Measurements from ENCODE around the gene HLA-DQB2. TPM values are rescaled to one million over a fixed set of nuclear protein-coding genes. Genes with fewer than 3 reads are reported as not detected.
"Not testable (repeated sequence)": the region's sequence is repeated elsewhere in the genome, so short reads cannot be mapped to it uniquely, and the experiment has no call there.

HLA-DQB2 gene
- not detected in 2 replicates for total RNA-seq
- long read RNA-seq, result 0 reads

- no peaks in the 10 kb centered on the region for H3K36me3 Mint-ChIP-seq (ENCODE audit: low read depth)
- TF ChIP-seq CTCF (conservative IDR thresholded peaks at IDR 0.05), result no peak
- no peak for DNase-seq (ENCODE audit: low read depth, low spot score)
- H3K4me1 Mint-ChIP-seq, result no peaks in the 10 kb centered on the region
- H3K9me3 Mint-ChIP-seq, result no peaks in the 10 kb centered on the region
- H3K27ac Mint-ChIP-seq (ENCODE audit: unreplicated experiment), result no peak within 1 kb of the TSS
- H3K27me3 Mint-ChIP-seq (ENCODE audit: low read depth), result peaks cover 48% of the 10 kb centered on the region
- H3K4me3 Mint-ChIP-seq, result no peak within 1 kb of the TSS
Observed at GRCh38 chr6:32763421-32763820, at the start of gene HLA-DQB2. TSS of gene HLA-DQB2 (minus strand) at chr6:32763532. CDS start at chr6:32763470, 62 bp downstream.

- peaks cover 54% of the 10 kb centered on the region for H3K27me3 Mint-ChIP-seq (ENCODE audit: low read depth)
- no peaks in the 10 kb centered on the region for H3K9me3 Mint-ChIP-seq
- no peaks in the 10 kb centered on the region for H3K4me1 Mint-ChIP-seq
Observed at GRCh38 chr6:32809171-32809570, 45.8 kb upstream of the HLA-DQB2 start.

GRCh38 chr6:32807020-32807580 is 43.8 kb upstream of the HLA-DQB2 start:
- H3K27me3 Mint-ChIP-seq (ENCODE audit: low read depth), result peaks cover 61% of the 10 kb centered on the region
- H3K4me1 Mint-ChIP-seq, result no peaks in the 10 kb centered on the region
- DNase-seq (ENCODE audit: low read depth, low spot score), result no peak
- H3K27ac Mint-ChIP-seq (ENCODE audit: unreplicated experiment), result no peak overlapping the region
- H3K9me3 Mint-ChIP-seq, result no peaks in the 10 kb centered on the region
- TF ChIP-seq CTCF (conservative IDR thresholded peaks at IDR 0.05), result no peak
- H3K36me3 Mint-ChIP-seq (ENCODE audit: low read depth), result no peaks in the 10 kb centered on the region
- no peak overlapping the region for H3K4me3 Mint-ChIP-seq

More at GRCh38 chr6:32809171-32809570, 45.8 kb upstream of the HLA-DQB2 start:
- TF ChIP-seq CTCF (conservative IDR thresholded peaks at IDR 0.05), result no peak
- DNase-seq (ENCODE audit: low read depth, low spot score), result no peak
- Mint-ChIP-seq H3K27ac (ENCODE audit: unreplicated experiment) (no peak overlapping the region), H3K36me3 (ENCODE audit: low read depth) (no peaks in the 10 kb centered on the region), H3K4me3 (no peak overlapping the region)

GRCh38 chr6:32805404-32805803 is 42.1 kb upstream of the HLA-DQB2 start:
- H3K27ac Mint-ChIP-seq (ENCODE audit: unreplicated experiment); H3K4me1 Mint-ChIP-seq; DNase-seq (ENCODE audit: low read depth, low spot score); H3K4me3 Mint-ChIP-seq; H3K36me3 Mint-ChIP-seq (ENCODE audit: low read depth); H3K9me3 Mint-ChIP-seq: not testable (repeated sequence)
- peaks cover 71% of the 10 kb centered on the region for H3K27me3 Mint-ChIP-seq (ENCODE audit: low read depth)

GRCh38 chr6:32803416-32803815 is 40.1 kb upstream of the HLA-DQB2 start:
- Mint-ChIP-seq H3K27ac (ENCODE audit: unreplicated experiment) (no peak overlapping the region), H3K4me1 (no peaks in the 10 kb centered on the region), H3K9me3 (peaks cover 2% of the 10 kb centered on the region), H3K4me3 (no peak overlapping the region), H3K27me3 (ENCODE audit: low read depth) (peaks cover 83% of the 10 kb centered on the region), H3K36me3 (ENCODE audit: low read depth) (peaks cover 2% of the 10 kb centered on the region)
- no peak for DNase-seq (ENCODE audit: low read depth, low spot score)
- TF ChIP-seq CTCF (conservative IDR thresholded peaks at IDR 0.05), result no peak

GRCh38 chr6:32799740-32800139 is 36.4 kb upstream of the HLA-DQB2 start:
- Mint-ChIP-seq H3K4me1 (peaks cover 9% of the 10 kb centered on the region), H3K27ac (ENCODE audit: unreplicated experiment) (no peak overlapping the region), H3K27me3 (ENCODE audit: low read depth) (peaks cover 89% of the 10 kb centered on the region), H3K9me3 (peaks cover 2% of the 10 kb centered on the region), H3K4me3 (no peak overlapping the region), H3K36me3 (ENCODE audit: low read depth) (peaks cover 2% of the 10 kb centered on the region)
- DNase-seq (ENCODE audit: low read depth, low spot score), result no peak
- TF ChIP-seq CTCF (conservative IDR thresholded peaks at IDR 0.05), result no peak
